ENCODE measurements around the gene OR5H1.
"Not testable (repeated sequence)": the region's sequence is repeated elsewhere in the genome, so short reads cannot be mapped to it uniquely, and the experiment has no call there.

OR5H1 gene

GRCh38 chr3:98130421-98130820 is at the start of gene OR5H1:
Gene OR5H1 (plus strand): TSS chr3:98130721. CDS start chr3:98132698, 1,977 bp downstream.
- no peak for DNase-seq (ENCODE audit: low read depth in 3 of 3)

GRCh38 chr3:98086873-98087272 is 43.6 kb upstream of the OR5H1 start, which contains the start of gene OR5AC2:
Gene OR5AC2 (plus strand): TSS chr3:98087173. CDS start chr3:98087173, 0 bp downstream.
- no peak for DNase-seq (ENCODE audit: low read depth in 3 of 3)

- DNase-seq (ENCODE audit: low read depth in 3 of 3), result no peak
Observed at GRCh38 chr3:98095882-98096281, 34.6 kb upstream of the OR5H1 start.

GRCh38 chr3:98099848-98100247 is 30.7 kb upstream of the OR5H1 start:
- no peak for DNase-seq (ENCODE audit: low read depth in 3 of 3)

- DNase-seq (ENCODE audit: low read depth in 3 of 3), result no peak
Observed at GRCh38 chr3:98108162-98108561, 22.4 kb upstream of the OR5H1 start.

- DNase-seq (ENCODE audit: low read depth in 3 of 3), result no peak
Observed at GRCh38 chr3:98109807-98110549, 20.5 kb upstream of the OR5H1 start.

GRCh38 chr3:98110550-98110908 is 20.0 kb upstream of the OR5H1 start:
- no peak for DNase-seq (ENCODE audit: low read depth in 3 of 3)

- DNase-seq (ENCODE audit: low read depth in 3 of 3), result no peak
Observed at GRCh38 chr3:98114264-98114663, 16.3 kb upstream of the OR5H1 start.

GRCh38 chr3:98115717-98116116 is 14.8 kb upstream of the OR5H1 start:
- DNase-seq (ENCODE audit: low read depth in 3 of 3), result no peak

- no peak for DNase-seq (ENCODE audit: low read depth in 3 of 3)
Observed at GRCh38 chr3:98136631-98137030, 6.1 kb downstream of the OR5H1 start.

GRCh38 chr3:98137826-98138557 is 7.5 kb downstream of the OR5H1 start:
- DNase-seq (ENCODE audit: low read depth in 3 of 3), result not testable (repeated sequence)

- no peak for DNase-seq (ENCODE audit: low read depth in 3 of 3)
Observed at GRCh38 chr3:98140531-98140930, 10.0 kb downstream of the OR5H1 start.

- DNase-seq (ENCODE audit: low read depth in 3 of 3), result no peak
Observed at GRCh38 chr3:98147179-98147578, 16.7 kb downstream of the OR5H1 start, which contains the start of gene OR5H14. Gene OR5H14 (plus strand): TSS chr3:98147479. CDS start chr3:98149386, 1,907 bp downstream.

- no peak for DNase-seq (ENCODE audit: low read depth in 3 of 3)
Observed at GRCh38 chr3:98148751-98149150, 18.2 kb downstream of the OR5H1 start.

- DNase-seq (ENCODE audit: low read depth in 3 of 3), result not testable (repeated sequence)
Observed at GRCh38 chr3:98149456-98149855, 18.9 kb downstream of the OR5H1 start.

GRCh38 chr3:98151241-98151640 is 20.7 kb downstream of the OR5H1 start:
- no peak for DNase-seq (ENCODE audit: low read depth in 3 of 3)

- DNase-seq (ENCODE audit: low read depth in 3 of 3), result no peak
Observed at GRCh38 chr3:98166396-98166795, 35.9 kb downstream of the OR5H1 start, which contains the start of gene OR5H15. Gene OR5H15 (plus strand): TSS chr3:98166696. CDS start chr3:98168700, 2,004 bp downstream.

GRCh38 chr3:98171071-98171470 is 40.5 kb downstream of the OR5H1 start:
- no peak for DNase-seq (ENCODE audit: low read depth in 3 of 3)

- no peak for DNase-seq (ENCODE audit: low read depth in 3 of 3)
Observed at GRCh38 chr3:98172621-98173020, 42.1 kb downstream of the OR5H1 start.

- DNase-seq (ENCODE audit: low read depth in 3 of 3), result no peak
Observed at GRCh38 chr3:98180319-98180890, 49.9 kb downstream of the OR5H1 start.

- no peak for DNase-seq (ENCODE audit: low read depth in 3 of 3)
Observed at GRCh38 chr3:98182196-98182595, 51.7 kb downstream of the OR5H1 start.

GRCh38 chr3:98185180-98185579 is 54.7 kb downstream of the OR5H1 start:
- DNase-seq (ENCODE audit: low read depth in 3 of 3), result no peak
